ENCODE measurements around the gene LSAMP.

DNA sequence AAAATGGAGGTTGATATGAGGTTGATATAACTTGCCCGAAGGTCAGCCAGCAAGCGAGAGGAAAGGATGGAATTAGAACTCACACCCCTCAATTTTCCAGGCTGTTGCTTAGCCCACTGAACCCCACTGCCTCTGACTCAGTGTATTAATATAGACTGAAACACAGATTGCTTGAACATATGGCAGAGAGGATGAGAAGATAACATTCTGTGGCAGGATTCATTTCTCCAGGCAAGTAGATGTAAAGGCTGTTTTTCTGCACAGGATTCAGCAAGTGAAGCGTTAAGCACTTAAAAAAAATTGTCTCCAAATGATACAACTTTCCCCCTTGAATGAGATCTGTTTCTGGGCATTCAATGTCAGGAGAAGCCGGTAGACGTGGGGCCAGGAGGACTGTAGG is 486.8 kb downstream of the LSAMP start:
- no peak for TF ChIP-seq POLR2A (IDR thresholded peaks at IDR 0.05)
- TF ChIP-seq, protein P1, sequence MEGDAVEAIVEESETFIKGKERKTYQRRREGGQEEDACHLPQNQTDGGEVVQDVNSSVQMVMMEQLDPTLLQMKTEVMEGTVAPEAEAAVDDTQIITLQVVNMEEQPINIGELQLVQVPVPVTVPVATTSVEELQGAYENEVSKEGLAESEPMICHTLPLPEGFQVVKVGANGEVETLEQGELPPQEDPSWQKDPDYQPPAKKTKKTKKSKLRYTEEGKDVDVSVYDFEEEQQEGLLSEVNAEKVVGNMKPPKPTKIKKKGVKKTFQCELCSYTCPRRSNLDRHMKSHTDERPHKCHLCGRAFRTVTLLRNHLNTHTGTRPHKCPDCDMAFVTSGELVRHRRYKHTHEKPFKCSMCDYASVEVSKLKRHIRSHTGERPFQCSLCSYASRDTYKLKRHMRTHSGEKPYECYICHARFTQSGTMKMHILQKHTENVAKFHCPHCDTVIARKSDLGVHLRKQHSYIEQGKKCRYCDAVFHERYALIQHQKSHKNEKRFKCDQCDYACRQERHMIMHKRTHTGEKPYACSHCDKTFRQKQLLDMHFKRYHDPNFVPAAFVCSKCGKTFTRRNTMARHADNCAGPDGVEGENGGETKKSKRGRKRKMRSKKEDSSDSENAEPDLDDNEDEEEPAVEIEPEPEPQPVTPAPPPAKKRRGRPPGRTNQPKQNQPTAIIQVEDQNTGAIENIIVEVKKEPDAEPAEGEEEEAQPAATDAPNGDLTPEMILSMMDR (IDR thresholded peaks at IDR 0.05) = no peak

Data from esophagus squamous epithelium (tissue), 4 donors.